ENCODE data around the gene FBXO33.

The FBXO33 gene

DNA sequence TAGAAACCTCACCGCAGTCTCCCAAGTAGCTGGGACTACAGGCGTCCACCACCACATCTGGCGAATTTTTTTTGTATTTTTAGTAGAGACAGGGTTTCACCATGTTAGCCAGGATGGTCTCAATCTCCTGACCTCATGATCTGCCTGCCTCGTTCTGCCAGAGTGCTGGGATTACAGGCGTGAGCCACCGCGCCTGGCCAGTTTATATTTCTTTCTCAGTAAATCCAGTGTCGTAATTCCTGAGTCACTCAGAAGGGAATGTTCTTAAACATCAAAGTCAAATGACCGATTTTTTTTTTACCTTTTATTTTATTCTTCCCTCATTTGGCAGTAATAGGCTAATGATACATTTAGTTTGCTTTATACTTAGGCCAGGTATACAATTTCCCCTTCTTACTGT lies 80.5 kb downstream of the FBXO33 start:
- Histone ChIP-seq H3K27me3 (ENCODE audit: insufficient read depth, low read length) (no peaks in the 10 kb centered on the region), H3K9me3 (ENCODE audit: low read length) (no peaks in the 10 kb centered on the region), H3K4me1 (ENCODE audit: insufficient read depth, low read length) (no peaks in the 10 kb centered on the region), H3K4me3 (ENCODE audit: low read length) (no peak overlapping the region), H3K36me3 (ENCODE audit: insufficient read depth, low read length) (no peaks in the 10 kb centered on the region), H2AFZ (ENCODE audit: low read depth, low read length) (no peak overlapping the region)

DNA sequence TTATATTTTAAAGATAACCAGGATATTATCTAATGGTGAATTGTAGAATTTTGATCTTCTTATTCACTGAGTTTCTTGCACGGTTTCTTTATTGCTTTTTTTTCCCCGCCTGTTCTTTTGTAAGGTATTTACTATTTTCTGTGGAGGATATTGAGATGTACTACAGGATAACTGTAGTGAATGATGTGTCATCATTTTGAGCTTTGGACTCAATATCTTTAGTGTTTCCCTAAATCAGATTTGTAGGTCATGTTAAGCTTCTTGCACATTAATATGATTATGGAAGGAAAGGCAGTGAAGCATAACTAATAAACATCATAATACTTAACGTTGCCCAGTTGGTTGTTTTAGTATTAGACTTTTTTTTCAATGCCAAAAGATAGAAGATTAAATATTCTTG lies 81.4 kb downstream of the FBXO33 start:
- no peaks in the 10 kb centered on the region for H3K9me3 ChIP-seq (ENCODE audit: low read length)
- no peak overlapping the region for H3K4me3 ChIP-seq (ENCODE audit: low read length)
- H3K27me3 ChIP-seq (ENCODE audit: insufficient read depth, low read length), result no peaks in the 10 kb centered on the region
- no peak overlapping the region for H2AFZ ChIP-seq (ENCODE audit: low read depth, low read length)
- H3K4me1 ChIP-seq (ENCODE audit: insufficient read depth, low read length), result no peaks in the 10 kb centered on the region
- H3K36me3 ChIP-seq (ENCODE audit: insufficient read depth, low read length), result no peaks in the 10 kb centered on the region
